Measurements from ENCODE around the gene TTC16.
A peak's percentile ranks its signal among the peaks of the same experiment; 100 is the strongest.

Gene TTC16

GRCh38 chr9:127721391-127721821 lies 5.5 kb downstream of the TTC16 start:
- DNase-seq: peak; percentile 77

GRCh38 chr9:127722055-127722745 lies 6.3 kb downstream of the TTC16 start:
- peak; percentile 78 for DNase-seq

GRCh38 chr9:127723013-127723412 lies 7.1 kb downstream of the TTC16 start:
- no peak for DNase-seq

DNA sequence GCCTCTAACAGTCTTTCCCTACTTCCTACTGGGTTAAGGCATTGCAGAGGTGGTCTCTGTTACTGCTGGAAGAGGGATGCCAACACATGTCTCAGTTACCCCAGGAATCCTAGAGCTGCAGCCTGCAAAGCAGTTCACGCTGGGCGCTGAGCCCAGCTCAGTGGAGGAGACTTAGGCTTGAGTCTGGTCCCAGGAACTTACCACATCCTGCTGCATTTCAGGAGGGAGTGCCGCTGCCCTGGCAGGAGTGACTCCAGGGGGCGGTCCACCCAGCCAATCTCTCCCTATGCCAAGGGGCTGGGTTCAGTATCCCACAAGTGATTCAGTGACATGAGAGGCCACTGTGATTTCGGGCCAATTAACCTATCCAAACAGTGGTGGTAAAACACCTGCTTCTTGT lies 7.6 kb downstream of the TTC16 start:
- DNase-seq: no peak

GRCh38 chr9:127724012-127724411 lies 8.1 kb downstream of the TTC16 start:
- DNase-seq: no peak

DNA sequence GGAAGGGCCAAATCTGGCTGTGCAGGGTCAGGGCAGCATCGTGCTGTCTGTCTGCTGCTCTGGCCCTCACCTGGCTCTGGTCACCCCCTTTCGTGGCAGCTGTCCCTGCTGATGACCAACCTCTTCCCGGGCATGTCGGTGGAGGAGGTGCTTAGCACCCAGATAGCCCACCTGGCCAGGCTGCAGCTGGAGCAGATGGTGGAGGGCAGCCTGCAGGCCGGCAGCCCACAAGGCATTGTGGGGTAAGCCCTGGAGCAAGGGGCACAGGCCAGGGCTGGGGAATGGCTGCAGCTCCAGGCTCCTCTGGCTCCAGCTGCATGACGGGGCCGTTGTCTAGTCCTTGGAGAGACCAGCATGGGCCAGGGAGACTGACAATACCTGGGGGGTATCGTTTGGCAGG lies 11.0 kb downstream of the TTC16 start:
- no peak for DNase-seq

- no peak for DNase-seq
Observed at GRCh38 chr9:127728808-127729207, 12.9 kb downstream of the TTC16 start.

DNA sequence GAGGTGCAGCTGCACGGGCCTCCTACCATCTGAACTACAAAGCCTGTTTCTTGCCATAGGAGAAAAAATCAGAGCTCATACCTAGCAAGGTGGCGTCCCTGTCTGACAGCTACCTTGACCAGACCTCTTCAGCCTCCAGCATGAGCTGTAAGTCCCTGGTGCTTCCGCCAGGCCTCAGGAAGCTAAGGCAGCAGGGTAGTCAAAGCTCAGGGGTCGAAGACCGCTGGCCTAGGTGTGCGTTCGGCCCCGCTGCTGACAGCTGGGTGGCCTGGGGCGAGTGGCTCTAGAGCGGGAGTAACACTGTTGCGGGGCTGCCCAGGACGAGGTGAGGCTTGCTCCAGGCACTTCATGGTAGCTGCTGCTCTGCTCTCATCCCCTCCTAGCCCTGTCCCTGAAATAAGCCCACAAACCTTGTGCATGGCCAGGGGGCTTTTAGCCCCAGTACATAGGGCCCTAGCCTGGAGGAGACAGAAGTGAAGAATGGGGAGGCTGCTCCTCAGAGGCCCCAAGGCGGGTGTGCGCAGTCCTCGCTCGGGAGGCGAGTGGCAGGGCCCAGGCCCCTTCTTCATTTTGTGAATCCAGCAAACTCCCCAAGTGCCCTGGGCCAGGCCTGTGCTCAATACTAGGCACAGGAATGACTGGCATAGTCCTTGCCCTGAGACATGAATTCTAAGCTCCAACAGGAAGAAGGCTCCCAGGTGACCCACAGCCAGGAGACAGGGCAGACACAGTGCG lies 13.8 kb downstream of the TTC16 start:
- no peak for DNase-seq

- DNase-seq: no peak
Observed at GRCh38 chr9:127730262-127730661, 14.4 kb downstream of the TTC16 start.

DNA sequence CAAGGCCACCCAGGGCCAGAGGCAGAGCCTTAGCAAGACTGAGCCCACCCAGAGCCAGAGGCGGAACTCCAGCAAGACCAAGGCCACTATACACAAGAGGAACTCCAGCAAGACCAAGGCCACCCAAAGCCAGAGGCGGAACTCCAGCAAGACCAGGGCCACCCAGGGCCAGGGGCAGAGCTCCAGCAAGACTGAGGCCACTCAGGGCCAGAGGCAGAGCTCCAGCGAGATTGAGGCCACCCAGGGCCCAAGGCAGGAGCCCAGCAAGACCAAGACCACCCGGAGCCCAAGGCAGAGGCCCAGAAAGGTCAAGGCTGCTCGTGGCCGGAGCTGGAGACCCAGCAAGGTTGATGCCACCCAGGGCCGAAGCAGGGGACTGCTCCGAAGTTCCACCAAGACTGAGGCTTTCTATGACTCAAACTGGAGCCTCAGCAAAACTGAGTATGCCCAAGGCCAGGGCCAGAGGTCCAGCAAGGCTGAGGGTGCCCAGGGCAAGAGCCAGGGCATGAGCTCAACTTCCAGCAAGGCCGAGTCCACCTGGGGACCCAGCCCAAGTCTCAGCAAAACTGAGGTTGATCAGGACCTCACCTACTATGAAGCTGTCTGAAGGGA lies 15.0 kb downstream of the TTC16 start:
- DNase-seq: no peak

GRCh38 chr9:127731938-127732337 lies 16.1 kb downstream of the TTC16 start:
- DNase-seq: no peak

DNA sequence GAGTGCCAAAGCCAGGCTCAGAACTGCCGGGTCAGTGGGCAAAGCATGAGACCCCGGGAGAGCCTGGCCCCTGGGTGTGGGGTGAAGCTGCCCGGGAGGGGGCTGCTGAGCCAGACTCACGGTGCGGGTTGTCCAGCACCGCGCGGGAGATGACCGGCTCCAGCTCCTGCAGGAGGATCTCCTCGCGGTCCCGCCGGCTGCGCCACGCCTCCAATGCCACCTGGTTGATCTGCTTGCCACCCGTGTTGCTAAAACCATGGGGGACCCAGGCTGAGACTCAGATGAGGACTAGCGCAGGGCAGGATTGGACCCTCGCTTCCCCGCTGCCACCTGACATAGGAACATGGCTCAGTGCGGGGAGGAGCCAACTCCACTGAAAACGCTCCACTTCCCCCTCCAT lies 16.6 kb downstream of the TTC16 start:
- DNase-seq: no peak

DNA sequence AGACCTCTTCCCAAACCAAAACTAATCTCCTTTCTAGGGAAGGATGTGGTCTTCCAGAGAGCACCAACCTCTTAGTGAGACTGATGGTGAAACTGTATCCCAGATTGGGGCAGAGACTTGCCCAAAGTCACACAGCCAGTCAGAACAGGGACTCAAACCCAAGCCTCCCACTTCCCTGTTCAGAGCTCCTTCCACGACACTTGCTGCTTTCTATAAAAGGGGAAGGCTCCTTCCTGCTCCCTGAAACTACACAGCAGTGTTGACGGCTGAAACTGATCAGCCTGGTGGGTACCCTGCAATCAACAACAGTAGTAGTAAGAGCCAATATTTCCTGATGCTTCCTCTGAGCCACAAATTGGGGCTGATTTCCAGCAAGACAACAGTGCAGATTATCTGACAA lies 17.7 kb downstream of the TTC16 start:
- DNase-seq: no peak

DNA sequence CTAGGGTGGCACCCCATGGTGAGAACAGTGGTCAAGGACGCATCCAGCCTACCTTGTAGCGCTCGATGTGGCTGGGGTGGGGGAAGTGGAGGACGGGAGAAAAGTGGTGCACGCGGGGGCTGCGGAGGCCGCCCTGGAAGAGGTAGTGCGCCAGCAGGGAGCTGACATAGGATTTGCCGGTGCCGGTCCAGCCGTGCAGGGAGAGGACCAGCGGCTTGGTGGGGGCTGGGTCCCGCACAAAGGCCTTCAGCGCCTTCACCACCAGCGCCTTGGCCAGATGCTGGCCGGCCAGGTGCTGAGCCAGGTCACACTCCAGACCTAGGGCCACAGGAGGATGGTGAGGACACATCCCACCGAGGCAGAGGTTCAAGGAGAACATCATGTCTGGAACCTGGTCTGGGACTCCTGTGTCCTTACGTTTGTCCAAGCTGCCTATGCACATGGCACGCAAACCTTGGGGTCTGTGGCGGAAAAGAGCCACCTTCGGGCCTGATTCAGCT lies 18.4 kb downstream of the TTC16 start:
- no peak for DNase-seq

GRCh38 chr9:127734747-127735529 lies 19.1 kb downstream of the TTC16 start, which contains the start of gene TOR2A:
Gene TOR2A, minus strand, starts transcription at chr9:127735294. Its CDS starts 24 bp downstream, at chr9:127735270.
- peak; percentile 98 for DNase-seq

DNA sequence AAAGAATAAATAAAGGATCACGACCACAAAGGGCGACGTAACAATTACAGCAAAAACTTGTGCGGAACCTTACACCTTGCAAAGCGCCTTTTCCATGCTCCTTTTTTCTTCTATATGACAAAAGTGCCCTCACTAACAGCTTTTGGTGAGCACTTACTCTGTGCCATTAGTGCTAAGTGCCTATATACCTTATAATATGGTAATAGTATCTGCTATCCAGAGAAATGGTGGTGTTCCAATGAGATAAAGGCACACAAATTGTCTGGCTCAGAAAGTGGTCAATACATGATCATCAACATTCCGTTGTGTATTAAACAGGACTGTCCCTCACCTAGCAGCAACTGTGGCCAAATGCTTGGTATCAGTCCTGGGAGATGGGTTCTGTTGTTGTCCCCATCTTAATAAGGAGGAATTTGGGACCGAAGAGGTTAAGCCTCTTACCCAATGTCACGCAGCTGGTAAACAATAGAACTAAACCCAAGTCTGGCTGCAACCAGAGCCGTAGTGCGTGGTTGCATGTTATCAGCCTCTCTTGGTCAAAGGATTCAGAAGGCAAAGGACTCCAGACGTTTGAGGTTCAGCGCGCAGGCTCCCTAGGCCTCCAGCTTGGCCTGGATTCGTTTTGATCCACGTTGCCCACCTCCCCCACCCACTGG lies 19.8 kb downstream of the TTC16 start:
- DNase-seq: no peak

DNA sequence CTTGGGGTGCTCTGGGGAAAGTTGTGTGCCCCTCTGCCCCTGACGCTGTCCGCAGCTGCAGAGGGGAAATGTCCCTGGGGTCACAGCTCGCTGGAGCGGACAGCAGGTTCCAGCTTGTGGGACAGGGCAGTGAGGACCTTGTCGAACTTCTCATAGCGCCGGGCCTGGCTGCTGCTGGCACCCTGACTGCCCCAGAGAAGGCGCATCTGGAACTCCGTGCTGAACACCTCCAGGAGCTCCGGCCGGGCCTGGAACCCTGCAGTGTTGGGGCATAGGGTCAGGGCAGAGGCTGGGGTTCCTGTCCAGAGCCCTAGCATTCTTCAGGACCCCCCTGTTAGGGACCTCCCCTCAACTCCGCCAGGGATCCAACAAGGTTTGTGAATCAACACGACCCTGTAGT lies 22.8 kb downstream of the TTC16 start:
- no peak for DNase-seq

- no peak for DNase-seq
Observed at GRCh38 chr9:127739614-127740330, 23.9 kb downstream of the TTC16 start.

GRCh38 chr9:127741831-127742434 lies 26.1 kb downstream of the TTC16 start:
- no peak for DNase-seq

DNA sequence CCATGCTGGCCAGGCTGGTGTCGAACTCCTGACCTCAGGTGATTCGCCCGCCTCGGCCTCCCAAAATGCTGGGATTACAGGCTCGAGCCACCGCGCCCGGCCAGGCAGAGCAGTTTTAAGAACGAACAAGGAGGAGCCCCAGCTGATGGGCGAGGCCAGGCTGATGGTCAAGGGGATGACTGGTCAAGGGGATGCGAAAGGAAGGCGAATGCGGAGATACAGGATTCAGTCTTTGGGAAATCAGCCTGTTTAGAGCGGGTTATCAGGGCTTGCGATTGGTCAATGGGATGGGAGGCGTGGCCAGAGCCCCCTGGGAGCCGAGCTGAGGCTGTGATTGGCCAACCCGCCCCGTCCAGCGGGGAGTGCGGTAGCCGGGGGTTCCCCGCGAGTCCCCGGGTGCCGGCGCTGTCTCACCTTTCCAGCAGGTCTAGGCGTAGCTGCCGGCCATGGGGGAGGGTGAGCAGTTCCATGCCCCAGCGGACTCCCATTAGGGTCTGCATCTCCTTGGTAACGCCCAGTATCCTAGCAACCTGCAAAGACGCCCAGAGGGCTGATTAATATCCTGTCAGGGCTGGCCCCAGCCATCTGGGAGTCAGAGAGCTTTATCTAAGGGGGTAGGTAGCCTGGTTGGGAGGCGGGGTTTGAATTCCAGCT lies 26.7 kb downstream of the TTC16 start:
- peak; percentile 100 for DNase-seq

All from NCI-H2171 treated with DMSO at 0.1 percent for 48 hours (cell line).